GM06990 (cell line): ENCODE results near the gene UQCRQ.

Source experiments
- DNase-seq: peaks from one replicate; pipeline ENCODE4 v3.0.0-alpha.2; 2011; ENCODE audit not compliant: insufficient read length; ENCODE audit errors: extremely low read depth
- H3K27me3 ChIP-seq: replicated peaks from 2 replicates; pipeline ENCODE4 v1.6.0; 2011; ENCODE audit warnings: low read length; ENCODE audit not compliant: control insufficient read depth, insufficient read depth
- H3K36me3 ChIP-seq: 2 replicates; pipeline ENCODE4 v1.5.1; 2011; ENCODE audit warnings: low read length; ENCODE audit not compliant: control insufficient read depth, insufficient read depth
- H3K4me3 ChIP-seq: replicated peaks from 2 replicates; pipeline ENCODE4 v1.5.1; 2011; ENCODE audit warnings: low read depth, mild to moderate bottlenecking, control low read depth, low read length
- TF ChIP-seq, protein P1 (sequence below): IDR thresholded peaks from 2 replicates; pipeline ENCODE4 v1.5.1; 2011; ENCODE audit warnings: low read length, control low read depth, mild to moderate bottlenecking, inconsistent platforms; ENCODE audit not compliant: insufficient read depth, poor library complexity, severe bottlenecking

UQCRQ gene

DNA sequence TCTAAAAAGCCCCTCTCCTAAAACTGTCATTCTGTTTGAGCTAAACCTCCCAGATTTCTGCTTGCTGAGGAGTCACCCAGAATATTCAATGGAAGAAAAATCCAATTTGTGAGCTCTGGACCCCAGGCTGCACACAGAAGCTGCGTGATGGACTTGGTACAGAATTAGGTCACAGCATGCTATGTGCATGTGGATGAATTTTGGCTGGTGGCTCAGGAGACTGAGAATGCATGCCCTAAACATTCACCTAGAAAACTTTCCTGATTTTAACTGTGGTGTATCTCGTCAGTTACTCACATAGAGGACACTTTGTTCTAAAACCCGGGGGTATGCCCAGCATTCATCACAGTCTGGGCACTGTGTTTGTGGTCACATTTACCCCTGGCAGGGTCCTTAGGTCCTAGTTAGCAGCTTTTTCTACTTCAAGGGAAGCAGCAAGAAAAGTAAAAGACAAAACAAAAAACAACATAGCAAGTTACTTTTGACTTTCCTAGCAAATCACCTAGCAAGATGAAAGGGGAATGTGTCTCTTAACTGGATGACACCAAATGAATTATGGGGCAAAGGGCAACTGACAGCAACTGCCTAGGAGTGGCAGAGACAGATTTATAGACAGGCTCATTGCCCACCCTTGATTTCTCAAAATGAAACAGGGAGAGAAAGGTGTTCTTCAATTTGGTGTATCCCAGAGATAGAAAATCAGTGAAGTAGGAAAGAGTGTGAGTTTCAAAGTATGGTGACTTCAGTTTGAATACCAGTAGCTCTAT lies 27.7 kb upstream of the UQCRQ start:
- TF ChIP-seq, protein P1, sequence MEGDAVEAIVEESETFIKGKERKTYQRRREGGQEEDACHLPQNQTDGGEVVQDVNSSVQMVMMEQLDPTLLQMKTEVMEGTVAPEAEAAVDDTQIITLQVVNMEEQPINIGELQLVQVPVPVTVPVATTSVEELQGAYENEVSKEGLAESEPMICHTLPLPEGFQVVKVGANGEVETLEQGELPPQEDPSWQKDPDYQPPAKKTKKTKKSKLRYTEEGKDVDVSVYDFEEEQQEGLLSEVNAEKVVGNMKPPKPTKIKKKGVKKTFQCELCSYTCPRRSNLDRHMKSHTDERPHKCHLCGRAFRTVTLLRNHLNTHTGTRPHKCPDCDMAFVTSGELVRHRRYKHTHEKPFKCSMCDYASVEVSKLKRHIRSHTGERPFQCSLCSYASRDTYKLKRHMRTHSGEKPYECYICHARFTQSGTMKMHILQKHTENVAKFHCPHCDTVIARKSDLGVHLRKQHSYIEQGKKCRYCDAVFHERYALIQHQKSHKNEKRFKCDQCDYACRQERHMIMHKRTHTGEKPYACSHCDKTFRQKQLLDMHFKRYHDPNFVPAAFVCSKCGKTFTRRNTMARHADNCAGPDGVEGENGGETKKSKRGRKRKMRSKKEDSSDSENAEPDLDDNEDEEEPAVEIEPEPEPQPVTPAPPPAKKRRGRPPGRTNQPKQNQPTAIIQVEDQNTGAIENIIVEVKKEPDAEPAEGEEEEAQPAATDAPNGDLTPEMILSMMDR = no peak
- Histone ChIP-seq H3K36me3 (no peaks in the 10 kb centered on the region), H3K4me3 (no peak overlapping the region), H3K27me3 (no peaks in the 10 kb centered on the region)
- DNase-seq = no peak

DNA sequence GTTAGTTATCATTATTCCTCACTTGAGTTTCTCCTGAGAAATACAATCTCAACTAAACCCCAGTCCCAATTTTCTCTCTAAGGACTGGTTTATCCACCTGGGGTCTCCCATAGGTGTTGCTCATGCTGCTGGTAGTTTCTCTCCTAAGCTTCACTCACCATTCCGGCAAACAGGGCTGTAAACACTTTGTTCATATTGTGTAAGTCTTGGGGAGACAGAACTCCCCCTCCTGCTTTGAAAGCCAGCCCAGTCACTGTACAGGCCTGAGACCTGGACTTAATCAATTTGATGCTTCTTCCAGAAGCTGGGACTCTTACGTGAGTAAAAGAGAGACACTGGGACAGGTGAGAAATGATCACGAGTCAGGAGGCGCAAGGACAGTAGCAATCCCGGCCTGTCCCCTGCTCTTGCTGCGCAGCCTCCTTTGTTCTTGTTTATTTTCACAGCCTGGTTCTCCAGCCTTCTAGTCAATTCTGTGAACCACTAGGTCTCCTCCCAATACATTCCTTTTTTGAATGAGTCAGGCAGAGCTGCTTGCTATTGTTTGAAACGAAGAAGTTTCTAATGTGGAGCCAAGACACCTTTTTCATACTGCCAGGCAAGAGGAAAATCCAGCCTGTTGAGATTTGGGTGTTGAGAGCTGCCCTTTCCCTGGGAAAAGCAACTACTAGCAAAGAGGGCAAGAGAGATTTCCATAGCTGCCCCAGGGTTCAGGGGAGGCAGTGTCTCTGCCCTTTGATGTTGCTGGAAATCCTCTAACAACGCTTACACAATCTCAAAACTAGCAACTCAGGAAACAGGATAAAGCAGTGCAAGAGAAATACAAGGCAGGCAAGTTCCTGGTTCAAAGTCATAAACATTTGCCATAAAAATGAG lies 26.8 kb upstream of the UQCRQ start:
- TF ChIP-seq, protein P1 = no peak
- DNase-seq = no peak

DNA sequence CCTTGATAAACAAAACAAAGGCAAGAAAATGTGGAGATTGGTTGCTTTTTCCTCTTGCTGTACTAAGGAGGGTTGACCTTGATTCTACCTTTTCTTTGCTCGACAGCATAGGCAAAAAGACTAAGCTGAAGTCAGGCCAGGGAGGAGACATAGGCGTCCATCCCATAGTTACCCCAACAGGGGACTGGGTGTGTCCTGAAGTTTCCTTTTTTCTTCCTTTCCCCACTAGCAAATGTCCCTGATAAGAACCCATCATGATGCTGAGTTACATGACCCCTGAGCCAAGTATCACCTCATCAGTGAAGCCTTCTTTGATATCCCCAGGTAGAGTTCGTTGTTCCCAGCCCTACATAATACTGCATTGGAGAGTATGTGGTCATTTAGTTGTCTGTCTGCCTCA lies 26.1 kb upstream of the UQCRQ start:
- no peaks in the 10 kb centered on the region for H3K36me3 ChIP-seq
- DNase-seq = no peak
- TF ChIP-seq, protein P1 = no peak

More for the DNA sequence above, 26.8 kb upstream of the UQCRQ start:
- Histone ChIP-seq H3K36me3 (no peaks in the 10 kb centered on the region), H3K4me3 (no peak overlapping the region), H3K27me3 (no peaks in the 10 kb centered on the region)

DNA sequence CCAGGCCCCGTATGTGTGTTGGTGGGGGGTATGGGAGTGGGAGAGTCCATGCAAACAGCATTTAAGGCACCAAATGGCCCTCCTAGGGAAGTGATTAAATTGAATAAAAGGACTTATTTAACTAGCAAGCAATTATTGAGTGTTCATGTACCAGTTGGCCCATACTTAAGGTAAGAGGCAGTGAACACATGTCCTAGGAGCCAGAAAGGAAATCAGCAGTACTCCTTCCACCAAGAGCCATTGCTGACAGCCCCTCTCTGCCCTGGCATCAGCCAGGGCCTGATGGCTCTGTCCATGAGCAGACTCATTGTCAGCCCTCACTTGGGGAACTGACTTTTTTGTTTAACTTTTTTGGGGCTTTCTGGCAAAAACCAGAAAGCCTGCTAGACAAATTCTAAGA lies 25.5 kb upstream of the UQCRQ start:
- TF ChIP-seq, protein P1 = no peak
- no peaks in the 10 kb centered on the region for H3K27me3 ChIP-seq
- no peaks in the 10 kb centered on the region for H3K36me3 ChIP-seq
- DNase-seq = no peak
- no peak overlapping the region for H3K4me3 ChIP-seq

More for the DNA sequence above, 26.1 kb upstream of the UQCRQ start:
- no peak overlapping the region for H3K4me3 ChIP-seq
- no peaks in the 10 kb centered on the region for H3K27me3 ChIP-seq

DNA sequence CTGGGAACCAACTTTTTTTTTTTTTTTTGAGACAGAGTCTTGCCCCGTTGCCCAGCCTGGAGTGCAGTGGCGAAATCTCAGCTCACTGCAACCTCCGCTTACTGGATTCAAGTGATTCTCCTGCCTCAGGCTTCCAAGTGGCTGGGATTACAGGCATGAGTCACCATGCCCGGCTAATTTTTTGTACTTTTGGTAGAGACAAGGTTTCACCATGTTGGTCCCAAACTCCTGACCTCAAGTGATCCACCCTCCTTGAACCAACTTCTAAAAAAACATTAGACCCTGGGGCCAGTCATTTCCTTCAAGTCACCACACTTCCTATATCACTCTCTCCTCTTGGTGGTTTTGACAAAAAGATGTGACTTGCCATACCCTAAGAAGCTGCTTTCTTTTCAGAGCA lies 25.1 kb upstream of the UQCRQ start:
- DNase-seq = no peak
- TF ChIP-seq, protein P1 = no peak
- no peaks in the 10 kb centered on the region for H3K36me3 ChIP-seq
- no peaks in the 10 kb centered on the region for H3K27me3 ChIP-seq
- H3K4me3 ChIP-seq = no peak overlapping the region
